Upper lobe of left lung (tissue), 6 donors: ENCODE results near the gene ST7. TPM values are rescaled to one million over a fixed set of nuclear protein-coding genes. Genes with fewer than 3 reads are reported as not detected.
A peak's percentile ranks its signal among the peaks of the same experiment; 100 is the strongest.

Source experiments
- ATAC-seq, 2 donors: fragments of 200-7000 bp; cut with Tn5 transposase; one replicate each; pipeline ENCODE4 v1.9.1; 2022; ENCODE audit warnings: mild to moderate bottlenecking in 2 of 2, moderate library complexity in 2 of 2; ENCODE audit not compliant: low FRiP score in 2 of 2
- DNase-seq, 2 donors: peaks; one replicate each; pipeline ENCODE4 v3.0.0-alpha.2; 2019 to 2020
- H3K27ac ChIP-seq, 4 donors: fragments of 200-600 bp; sonication (generic); one replicate each; pipeline ENCODE4 v1.5.1; 2016 to 2019
- H3K27me3 ChIP-seq, 4 donors: fragments of 200-600 bp; sonication (generic); one replicate each; pipeline ENCODE4 v1.5.1; 2017 to 2019
- H3K36me3 ChIP-seq, 4 donors: fragments of 200-600 bp; sonication (generic); one replicate each; pipeline ENCODE4 v1.5.1; 2016 to 2019
- H3K4me1 ChIP-seq, 4 donors: fragments of 200-600 bp; sonication (generic); one replicate each; pipeline ENCODE4 v1.5.1; 2018 to 2019
- H3K4me3 ChIP-seq, 4 donors: fragments of 200-600 bp; sonication (generic); one replicate each; pipeline ENCODE4 v1.5.1; 2017 to 2019; ENCODE audit warnings: mild to moderate bottlenecking in 2 of 4, moderate library complexity in 1 of 4
- H3K9me3 ChIP-seq, 4 donors: fragments of 200-600 bp; sonication (generic); one replicate each; pipeline ENCODE4 v1.5.1; 2018 to 2019
- CTCF ChIP-seq, 6 experiments: fragments of 450-650 bp in 4 of 6; fragments of 200-600 bp in 2 of 6; sonication (generic) in 2 of 6; IDR thresholded peaks; one replicate each; pipeline ENCODE4 v1.5.1; 2016 to 2019; ENCODE audit warnings: antibody characterized with exemption in 6 of 6
- EP300 ChIP-seq, 4 donors: sonication (generic); formaldehyde crosslinking; IDR thresholded peaks; one replicate each; pipeline ENCODE4 v1.5.1; 2017; ENCODE audit warnings: antibody characterized with exemption in 4 of 4, control low read depth in 2 of 4
- POLR2A ChIP-seq, 4 donors: fragments of 450-650 bp; IDR thresholded peaks; one replicate each; pipeline ENCODE4 v1.5.1; 2016 to 2017; ENCODE audit warnings: antibody characterized with exemption in 4 of 4, mild to moderate bottlenecking in 2 of 4
- POLR2AphosphoS5 ChIP-seq, 2 donors: sonication (generic); formaldehyde crosslinking; IDR thresholded peaks; one replicate each; pipeline ENCODE4 v1.5.1; 2017; ENCODE audit warnings: antibody characterized with exemption in 2 of 2
- WGBS, 2 donors: methylation state at CpG; one replicate each; pipeline ENCODE4 v1.1.5; 2017 to 2018; 5-methylcytosine and 5-hydroxymethylcytosine counted together
- total RNA-seq, 6 donors: library from RNA; depleted of rRNA in 4 of 6; stranded (reverse); fragments of >200 nt in 4 of 6; gene quantifications; one replicate each; pipeline versions ENCODE4 v1.1.0 to v1.2.1, GENCODE V29; 2016 to 2021
- donor health status: DM: no; HTN: no; CAD: no; lungs with moderate emphysema.
- donor health status: DM: no; HTN: yes; CAD: no; lungs with severe emphysema.

Gene ST7
- total RNA-seq, 6 donors from 2014 or later: 36.0 to 135 (median 73.4) TPM

- Histone ChIP-seq H3K4me1 (peaks cover 30 to 39% (median 35%) of the 10 kb centered on the region in 4 donors), H3K4me3 (no peak overlapping the region), H3K9me3 (no peaks in the 10 kb centered on the region), H3K27ac (peak overlapping the region in 2 of 4 donors; percentile 8 to 27), H3K27me3 (no peaks in the 10 kb centered on the region), H3K36me3 (no peaks in the 10 kb centered on the region)
- no peak for ATAC-seq
- 94 to 96% methylated on average over 17 of the region's 17 CpGs for WGBS, 2 donors
- TF ChIP-seq POLR2AphosphoS5 (IDR thresholded peaks at IDR 0.05): no peak
- TF ChIP-seq POLR2A (IDR thresholded peaks at IDR 0.05): no peak
- no peak for TF ChIP-seq EP300 (IDR thresholded peaks at IDR 0.05)
- TF ChIP-seq CTCF (IDR thresholded peaks at IDR 0.05): no peak
- DNase-seq: no peak
Observed at GRCh38 chr7:116951366-116952292, 1.7 kb upstream of the ST7 start.

GRCh38 chr7:116952635-116953371 lies 498 bp upstream of the ST7 start:
- Histone ChIP-seq H3K9me3 (no peaks in the 10 kb centered on the region), H3K27ac (peak overlapping the region; percentile 98 to 100 (median 99)), H3K27me3 (no peaks in the 10 kb centered on the region), H3K36me3 (no peaks in the 10 kb centered on the region), H3K4me1 (peaks cover 33 to 41% (median 35%) of the 10 kb centered on the region in 4 donors), H3K4me3 (peak overlapping the region; percentile 51 to 92 (median 80))
- ATAC-seq: peak in 1 of 2 donors; percentile 22
- 2 to 4% methylated on average over 21 to 25 of the region's 25 CpGs for whole genome bisulfite sequencing, 2 donors
- peak in 1 of 2 donors; percentile 81 for DNase-seq
- TF ChIP-seq CTCF (IDR thresholded peaks at IDR 0.05) (no peak), POLR2A (IDR thresholded peaks at IDR 0.05) (peak in 2 of 4 donors; percentile 6 to 27)

- 2 to 4% methylated on average over 8 to 26 of the region's 63 CpGs for WGBS, 2 donors
- peak overlapping the region; percentile 98 to 100 (median 99) for H3K27ac ChIP-seq
- peaks cover 33 to 41% (median 35%) of the 10 kb centered on the region in 4 donors for H3K4me1 ChIP-seq
- ATAC-seq (peak; percentile 75 to 78), DNase-seq (peak; percentile 62 to 90)
- H3K36me3 ChIP-seq: no peaks in the 10 kb centered on the region
- H3K27me3 ChIP-seq: no peaks in the 10 kb centered on the region
- no peaks in the 10 kb centered on the region for H3K9me3 ChIP-seq
- H3K4me3 ChIP-seq: peak overlapping the region; percentile 72 to 92 (median 87)
- TF ChIP-seq POLR2AphosphoS5 (IDR thresholded peaks at IDR 0.05) (peak; percentile 36 to 57), EP300 (IDR thresholded peaks at IDR 0.05) (no peak), POLR2A (IDR thresholded peaks at IDR 0.05) (peak in 2 of 4 donors; percentile 65 to 80), CTCF (IDR thresholded peaks at IDR 0.05) (peak in 1 of 6 experiments; percentile 6)
Observed at GRCh38 chr7:116953906-116954838, 871 bp downstream of the ST7 start.

GRCh38 chr7:116955340-116955739 lies 2.0 kb downstream of the ST7 start:
- DNase-seq (no peak), ATAC-seq (no peak)
- Histone ChIP-seq H3K27ac (peak overlapping the region in 2 of 4 donors; percentile 99 to 100), H3K4me1 (peaks cover 27 to 38% (median 34%) of the 10 kb centered on the region in 4 donors), H3K9me3 (no peaks in the 10 kb centered on the region), H3K4me3 (peak overlapping the region in 1 of 4 donors; percentile 89), H3K36me3 (no peaks in the 10 kb centered on the region), H3K27me3 (no peaks in the 10 kb centered on the region)
- TF ChIP-seq POLR2A (IDR thresholded peaks at IDR 0.05) (no peak), CTCF (IDR thresholded peaks at IDR 0.05) (no peak), POLR2AphosphoS5 (IDR thresholded peaks at IDR 0.05) (no peak), EP300 (IDR thresholded peaks at IDR 0.05) (no peak)
